Renal pelvis (tissue), 4 donors: ENCODE results near the gene EPM2AIP1. TPM values are rescaled to one million over a fixed set of nuclear protein-coding genes. Genes with fewer than 3 reads are reported as not detected.
A peak's percentile ranks its signal among the peaks of the same experiment; 100 is the strongest.
"Not testable (repeated sequence)": the region's sequence is repeated elsewhere in the genome, so short reads cannot be mapped to it uniquely, and the experiment has no call there.

Experiments used
- DNase-seq: peaks from one replicate; pipeline ENCODE4 v3.0.0-alpha.2; 2013
- polyA plus RNA-seq, 3 donors: library from polyadenylated mRNA; unstranded; fragments of 120-200 nt; gene quantifications; one replicate each; pipeline ENCODE4 v1.2.1, GENCODE V29; 2013; ENCODE audit not compliant: insufficient read length in 3 of 3

Gene EPM2AIP1
- polyA plus RNA-seq, 3 donors: 47.2 to 55.2 (median 54.7) TPM

DNA sequence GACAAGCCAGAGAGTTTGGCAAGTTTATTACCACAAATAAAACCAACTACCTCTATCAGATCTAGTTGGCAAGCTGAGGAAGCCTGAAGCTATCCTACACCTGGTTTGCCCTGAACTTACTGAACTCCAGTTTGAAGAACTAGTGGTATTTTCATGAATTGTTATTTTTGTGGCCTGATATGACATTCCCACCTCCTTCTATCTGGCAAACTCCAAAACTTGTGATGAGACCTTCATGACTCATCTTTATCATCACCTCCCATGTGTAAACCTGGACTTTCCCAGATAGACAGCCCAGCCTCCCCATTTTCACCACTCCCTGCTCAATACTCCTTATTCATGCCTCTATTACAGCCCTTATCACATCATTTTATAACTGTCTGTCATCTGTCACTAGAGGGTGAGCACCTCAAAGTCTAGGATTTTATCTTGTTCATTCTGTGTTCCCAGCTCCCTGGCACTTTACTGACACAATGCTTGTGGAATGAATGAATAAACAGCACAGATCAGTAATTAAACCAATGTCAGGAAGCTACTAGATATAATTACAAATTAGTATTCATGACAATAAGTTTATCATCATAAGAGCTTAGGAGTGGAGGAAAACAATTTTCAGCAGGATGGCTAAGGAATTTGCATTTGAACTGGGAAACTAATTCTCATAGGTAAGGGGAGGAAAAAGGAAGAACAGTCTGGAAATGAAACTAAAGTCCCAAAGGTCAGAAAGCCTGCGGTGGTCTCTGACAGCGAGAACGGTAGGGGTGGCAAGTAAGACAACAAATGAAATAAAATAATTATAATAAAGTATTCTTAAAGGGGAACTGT is 34.9 kb downstream of the EPM2AIP1 start:
- DNase-seq: no peak

DNA sequence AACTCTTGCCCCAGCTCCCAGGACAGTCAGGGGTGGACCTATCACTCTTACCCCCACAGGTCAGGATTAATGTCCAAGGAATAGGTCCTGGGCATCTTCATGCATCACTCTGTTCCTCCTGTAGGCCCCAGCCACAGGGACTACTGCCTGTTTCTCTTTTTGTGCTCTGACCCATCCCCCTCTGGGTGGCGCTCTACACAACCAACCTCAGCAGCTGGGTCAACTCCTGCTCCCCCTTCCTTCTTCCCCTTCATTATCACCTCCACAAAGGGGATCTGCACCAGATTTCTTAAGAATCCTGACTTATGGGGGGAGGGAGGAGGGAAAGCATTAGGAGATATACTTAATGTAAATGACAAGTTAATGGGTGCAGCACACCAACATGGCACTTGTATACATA is 35.9 kb downstream of the EPM2AIP1 start:
- no peak for DNase-seq

DNA sequence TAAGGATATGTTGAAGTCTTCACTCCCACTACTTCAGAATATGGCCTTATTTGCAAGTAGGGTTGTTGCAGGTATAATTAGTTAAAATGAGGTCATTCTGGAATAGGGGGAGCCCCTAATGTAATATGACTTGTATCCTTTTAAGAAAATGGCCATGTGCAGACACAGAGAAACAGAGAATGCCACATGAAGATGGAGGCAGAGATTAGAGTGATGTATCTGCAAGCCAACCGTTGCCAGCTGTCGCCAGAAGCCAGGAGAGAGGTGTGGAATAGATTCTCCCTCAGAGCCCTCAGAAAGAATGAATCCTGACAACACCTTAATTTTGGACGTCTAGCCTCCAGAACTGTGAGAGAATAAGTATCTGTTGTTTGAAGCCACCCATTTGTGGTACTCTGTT is 36.8 kb downstream of the EPM2AIP1 start:
- DNase-seq: no peak

DNA sequence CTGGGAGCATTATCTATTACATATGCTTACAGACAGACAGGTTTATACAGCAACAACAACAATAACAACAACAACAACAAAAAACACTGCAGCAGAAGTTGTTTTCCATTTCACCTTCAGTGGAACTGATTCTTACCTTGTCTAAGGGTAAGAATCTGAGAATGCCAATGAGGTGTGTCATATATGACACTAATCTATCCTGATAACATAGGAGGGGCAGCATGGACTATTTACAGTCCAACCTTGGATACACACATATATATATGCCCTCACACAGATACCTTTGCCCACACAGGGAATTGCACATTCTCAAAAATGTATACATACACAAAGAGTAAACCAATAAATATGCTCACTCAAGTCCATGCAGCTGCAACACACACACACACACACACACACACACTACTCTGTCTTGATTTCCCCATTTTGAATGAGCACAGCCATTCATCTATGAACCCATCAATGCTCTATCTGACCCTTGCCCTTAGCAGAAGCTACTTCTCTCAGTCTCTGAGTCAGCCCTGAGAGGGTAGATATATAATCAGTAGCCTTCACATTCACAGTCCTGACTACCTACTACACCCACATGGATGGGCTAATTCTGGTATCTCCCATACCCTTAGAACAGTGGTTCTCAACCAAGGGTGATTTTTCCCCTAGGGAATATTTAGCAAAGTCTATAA is 38.3 kb downstream of the EPM2AIP1 start:
- DNase-seq: no peak

DNA sequence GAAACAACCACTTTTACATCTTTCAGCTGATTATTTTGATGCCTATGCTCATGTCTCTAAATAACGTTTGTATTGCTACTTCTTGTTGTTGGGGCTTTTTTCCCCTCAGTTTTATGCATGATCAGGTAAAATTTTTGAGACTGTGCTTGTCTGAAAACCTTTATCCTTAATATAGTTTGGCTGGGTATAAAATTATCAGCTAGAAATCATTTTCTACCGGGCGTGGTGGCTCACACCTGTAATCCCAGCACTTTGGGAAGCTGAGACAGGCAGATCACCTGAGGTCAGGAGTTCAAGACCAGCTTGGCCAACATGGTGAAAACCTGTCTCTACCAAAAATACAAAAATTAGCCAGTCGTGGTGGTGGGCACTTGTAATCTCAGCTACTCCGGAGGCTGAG is 45.1 kb downstream of the EPM2AIP1 start:
- DNase-seq: not testable (repeated sequence)

DNA sequence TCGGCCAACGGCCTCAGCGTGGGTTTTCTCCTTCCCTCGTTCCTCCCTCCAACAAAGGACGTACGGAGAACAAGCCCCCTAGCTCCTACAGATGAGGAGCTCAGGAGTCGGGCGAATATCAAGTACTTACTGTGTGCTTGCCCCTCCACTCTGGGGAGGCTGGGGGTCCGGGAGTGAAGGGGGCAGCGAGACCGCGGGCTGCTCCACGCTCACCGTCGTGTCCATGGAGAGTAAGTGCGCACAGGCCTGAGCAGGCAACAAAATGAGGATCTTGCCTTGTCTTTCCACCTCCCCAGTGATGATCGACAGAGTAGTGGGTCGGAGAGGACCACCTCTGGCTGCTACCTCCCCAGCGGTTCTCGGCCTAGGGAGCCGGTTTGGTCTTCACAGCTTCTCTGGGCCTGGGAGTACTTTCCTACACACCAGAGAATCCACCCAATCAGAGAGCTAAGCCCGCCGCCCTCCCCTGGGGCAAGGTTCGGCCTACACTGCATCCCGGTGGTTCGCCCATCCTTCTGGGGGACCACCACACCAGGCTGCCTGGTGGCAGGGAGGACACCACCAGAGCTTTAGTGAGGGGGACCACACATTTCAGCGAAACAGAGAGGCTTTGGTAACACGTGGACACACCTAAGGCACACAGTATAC is 47.5 kb downstream of the EPM2AIP1 start:
- DNase-seq: no peak

DNA sequence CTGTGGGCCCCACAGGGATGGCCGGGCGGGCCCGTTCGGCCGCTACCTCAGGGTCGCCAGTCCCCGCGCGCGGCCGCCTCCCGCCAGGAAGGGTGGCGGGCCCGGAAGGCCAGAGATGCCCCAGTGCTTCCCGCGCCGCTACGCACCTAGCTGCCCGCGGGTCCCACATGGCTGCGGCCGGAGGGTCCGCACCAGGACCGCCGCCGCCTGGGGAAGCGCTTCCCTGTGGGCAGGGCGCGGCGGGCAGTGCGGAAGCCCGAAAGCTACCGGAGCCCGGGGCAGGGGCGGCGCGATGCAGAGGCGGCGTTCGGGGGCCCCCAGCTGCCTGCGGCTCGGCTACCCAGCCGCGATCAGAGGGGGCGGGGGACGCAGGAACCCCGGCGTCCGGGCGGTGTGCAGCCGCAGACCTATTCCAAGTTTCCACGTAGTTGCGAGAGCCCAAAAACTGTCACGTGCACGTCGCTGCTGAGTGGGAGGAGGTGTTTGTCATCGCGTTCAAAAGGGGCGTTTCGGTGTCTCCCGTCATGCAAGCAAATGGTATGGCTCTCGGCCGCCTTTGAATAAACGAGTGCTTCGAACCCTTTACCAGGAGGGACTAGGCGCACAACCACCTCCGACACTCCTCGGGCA is 48.2 kb downstream of the EPM2AIP1 start, which contains the start of gene TRANK1:
Gene TRANK1 (minus strand): TSS at position 414 of the 630 bp plus-strand sequence. CDS start 245 bp downstream, at position 169.
- DNase-seq: peak; percentile 69

DNA sequence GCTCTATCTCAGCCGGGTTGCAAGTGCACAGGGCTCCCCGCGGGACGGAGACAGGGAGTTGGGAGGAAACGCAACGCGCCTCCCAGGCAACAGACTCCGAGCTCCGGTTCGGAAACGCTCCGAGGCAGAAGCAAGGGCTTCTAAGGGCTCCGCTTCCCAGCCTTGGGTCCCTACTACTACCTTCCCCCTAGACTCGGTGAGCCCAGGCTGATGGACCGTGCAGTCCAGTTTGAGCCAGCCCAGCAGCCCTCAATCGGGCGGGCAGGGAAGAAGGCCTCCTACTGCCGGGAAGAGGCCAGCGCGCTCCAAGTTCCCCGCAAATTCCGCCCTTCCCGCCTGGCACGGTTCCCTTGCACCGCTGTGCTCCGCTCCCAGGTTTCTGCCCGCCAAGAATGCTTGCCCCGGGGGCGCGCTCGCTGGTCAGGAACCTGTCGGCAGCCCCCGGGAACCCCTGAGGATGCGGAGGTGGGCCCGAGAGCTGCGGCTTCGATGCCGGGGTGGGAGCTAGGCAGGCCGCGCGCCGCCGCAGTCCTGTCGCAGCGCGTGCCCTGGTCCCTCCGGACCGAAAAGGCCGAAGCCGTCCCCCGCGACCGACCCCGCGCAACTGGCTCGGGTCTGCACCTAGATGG is 48.8 kb downstream of the EPM2AIP1 start:
- DNase-seq: peak; percentile 66

DNA sequence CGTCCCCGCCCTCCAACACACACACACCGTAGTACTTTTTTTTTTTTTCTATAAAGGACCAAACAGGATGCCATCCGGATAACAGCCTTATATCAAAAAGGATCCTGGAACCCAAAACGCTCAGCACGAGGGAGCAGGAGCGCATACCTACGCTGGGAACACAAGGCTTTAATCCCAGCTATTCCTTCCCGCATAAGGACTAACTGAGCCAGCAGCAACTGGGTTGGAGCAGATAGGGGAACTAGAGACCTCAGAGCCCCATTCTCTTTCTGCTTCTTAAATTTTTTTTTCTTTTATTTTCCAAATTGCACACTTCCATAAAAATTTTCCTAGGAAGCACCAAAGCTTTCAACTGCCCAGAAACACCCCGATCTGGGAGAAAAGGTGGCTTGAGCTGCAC is 49.3 kb downstream of the EPM2AIP1 start:
- no peak for DNase-seq

DNA sequence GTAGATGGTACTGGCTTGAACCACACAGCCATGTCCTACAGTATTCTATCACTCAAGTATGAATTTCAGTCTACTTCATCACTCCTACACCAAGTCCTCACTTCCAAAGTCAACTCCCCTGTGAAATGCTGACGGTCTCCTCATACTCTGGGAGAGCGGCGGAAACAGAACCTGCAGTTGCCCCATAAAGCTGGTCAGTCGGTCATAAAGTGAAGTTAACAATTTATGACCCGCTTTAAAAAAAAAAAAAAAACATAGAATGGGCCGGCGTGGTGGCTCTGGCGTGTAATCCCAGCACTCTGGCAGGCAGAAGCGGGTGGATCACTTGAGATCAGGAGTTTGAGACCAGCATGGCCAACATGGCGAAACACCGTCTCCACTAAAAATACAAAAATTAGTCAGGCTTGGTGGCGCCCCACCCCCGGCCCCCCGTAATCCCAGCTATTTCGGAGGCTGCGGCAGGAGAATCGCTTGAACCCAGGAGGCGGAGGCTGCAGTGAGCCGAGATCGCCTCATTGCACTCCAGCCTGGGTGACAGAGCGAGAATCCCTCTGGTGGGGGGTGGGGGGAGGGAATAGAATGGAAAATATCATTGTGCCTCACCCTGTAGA is 50.2 kb downstream of the EPM2AIP1 start:
- DNase-seq: no peak

DNA sequence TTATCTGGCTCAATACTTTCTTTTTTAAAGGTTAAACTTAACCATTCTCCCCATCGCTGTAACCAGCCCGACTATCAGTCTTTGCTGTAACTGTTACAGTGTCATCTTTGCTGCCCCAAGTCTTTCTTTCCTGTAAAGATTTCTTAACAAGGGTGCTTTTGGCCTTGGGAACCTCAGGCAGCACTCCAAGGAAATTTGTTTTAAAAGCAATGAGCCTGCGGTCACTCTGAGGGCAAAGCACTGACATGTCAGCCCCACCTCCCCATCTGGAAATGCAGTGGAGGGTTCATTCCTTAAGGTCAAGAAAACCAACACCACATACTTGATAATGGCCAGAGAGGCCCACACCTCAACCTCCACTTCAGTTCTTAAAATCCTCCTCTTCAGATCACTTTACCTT is 51.3 kb downstream of the EPM2AIP1 start:
- DNase-seq: no peak

DNA sequence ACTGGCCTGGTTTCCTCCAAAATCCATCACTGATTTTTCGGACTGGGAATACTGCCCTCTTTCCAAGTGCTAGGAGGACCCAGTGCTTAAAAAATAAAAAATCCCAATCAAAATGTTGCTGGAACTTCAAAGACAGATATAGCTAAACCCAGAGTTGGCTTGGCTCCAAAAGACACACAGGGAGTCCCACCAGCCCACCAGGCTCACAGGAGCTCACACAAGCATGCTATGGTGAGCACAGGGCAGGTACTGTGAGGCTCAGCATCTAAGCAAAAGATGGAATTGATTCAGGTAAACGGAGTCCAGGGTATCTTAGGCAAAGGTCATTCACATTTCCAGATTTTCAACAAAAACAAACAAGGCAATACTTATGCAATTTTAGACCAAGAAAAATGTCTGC is 51.8 kb downstream of the EPM2AIP1 start:
- DNase-seq: no peak

DNA sequence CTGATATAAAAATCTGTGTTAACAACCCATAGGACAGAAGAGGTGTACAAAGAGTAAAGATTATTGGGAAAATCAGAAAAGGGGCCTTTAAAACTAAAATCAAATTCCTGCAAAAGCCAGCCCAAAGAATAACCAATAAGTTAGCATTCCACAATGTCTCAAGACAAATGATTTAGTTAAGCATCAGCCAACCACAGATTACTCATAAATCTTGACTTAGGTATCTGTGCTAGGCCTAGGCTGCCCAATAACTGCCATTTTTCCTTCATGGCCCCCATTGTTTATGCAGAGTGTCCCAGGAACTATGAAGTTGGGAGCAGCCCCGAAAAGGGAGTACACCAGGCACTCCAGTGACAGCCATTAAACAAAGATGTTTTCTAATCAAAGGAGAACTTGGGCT is 55.4 kb downstream of the EPM2AIP1 start:
- DNase-seq: no peak

Other genes with a start within 250 kb of the EPM2AIP1 start
- 1 to 10 TPM in 2 of 3 donors, under 1 TPM in 1; 0.95 to 1.4 (median 1.1) TPM for gene DCLK3, start 228.6 kb downstream of the EPM2AIP1 start, polyA plus RNA-seq
- gene TRANK1, start 48.1 kb downstream of the EPM2AIP1 start, polyA plus RNA-seq: 1 to 10 TPM; 6.8 to 10.0 (median 7.9) TPM
- 10 to 100 TPM; 45.4 to 60.5 (median 49.6) TPM for gene MLH1, start 387 bp upstream of the EPM2AIP1 start, polyA plus RNA-seq
- 10 to 100 TPM; 38.1 to 40.5 (median 39.8) TPM for gene LRRFIP2, start 181.5 kb upstream of the EPM2AIP1 start, polyA plus RNA-seq